Forelimb muscle (tissue), 1 donor: ENCODE measurements around the gene PIGC. TPM values are rescaled to one million over a fixed set of nuclear protein-coding genes. Genes with fewer than 3 reads are reported as not detected.

Experiments
- DNase-seq: peaks from one replicate; pipeline ENCODE4 v3.0.0-alpha.2; 2013; ENCODE audit warnings: low read depth
- polyA plus RNA-seq: library from polyadenylated mRNA; unstranded; fragments of 120-200 nt; gene quantifications from one replicate; pipeline ENCODE4 v1.2.1, GENCODE V29; 2013; ENCODE audit not compliant: insufficient read length

Gene PIGC
- polyA plus RNA-seq, 1 donor, result 24.9 TPM

- peak; percentile 92 for DNase-seq
Measured at GRCh38 chr1:172398970-172399755, 44.7 kb downstream of the PIGC start.

GRCh38 chr1:172398193-172398592, 45.7 kb downstream of the PIGC start:
- no peak for DNase-seq

- no peak for DNase-seq
Measured at GRCh38 chr1:172397633-172398032, 46.2 kb downstream of the PIGC start.

- DNase-seq, result no peak
Measured at GRCh38 chr1:172397221-172397620, 46.6 kb downstream of the PIGC start.

GRCh38 chr1:172395576-172395975, 48.3 kb downstream of the PIGC start:
- DNase-seq, result no peak

GRCh38 chr1:172394811-172395210, 49.1 kb downstream of the PIGC start:
- DNase-seq, result no peak

GRCh38 chr1:172394141-172394751, 49.6 kb downstream of the PIGC start:
- no peak for DNase-seq

GRCh38 chr1:172393354-172393753, 50.5 kb downstream of the PIGC start:
- no peak for DNase-seq

- DNase-seq, result no peak
Measured at GRCh38 chr1:172391976-172392375, 51.9 kb downstream of the PIGC start.

Other genes starting within 250 kb of the PIGC start
- 142 TPM for gene C1orf105, start 23.4 kb downstream of the PIGC start, polyA plus RNA-seq
- 36.1 TPM for gene SUCO, start 89.1 kb upstream of the PIGC start, polyA plus RNA-seq
- 0.25 TPM for gene FASLG, start 215.0 kb upstream of the PIGC start, polyA plus RNA-seq